ENCODE data around the gene TMEM192.
"Not testable (repeated sequence)": the region's sequence is repeated elsewhere in the genome, so short reads cannot be mapped to it uniquely, and the experiment has no call there.

TMEM192 gene

DNA sequence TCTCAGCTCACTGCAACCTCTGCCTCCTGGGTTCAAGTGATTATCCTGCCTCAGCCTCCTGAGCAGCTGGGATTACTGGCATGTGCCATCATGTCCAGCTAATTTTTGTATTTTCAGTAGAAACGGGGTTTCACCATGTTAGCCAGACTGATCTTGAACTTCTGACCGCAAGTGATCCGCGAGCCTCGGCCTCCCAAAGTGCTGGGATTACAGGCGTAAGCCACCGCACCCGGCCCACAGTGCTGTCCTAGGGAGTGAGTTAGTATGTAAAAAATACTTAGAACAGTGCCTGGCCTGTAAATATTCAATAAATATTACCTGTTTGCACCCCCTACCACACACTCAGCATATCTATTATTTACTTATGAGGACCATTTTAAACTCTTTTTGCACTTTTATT is 20.5 kb downstream of the TMEM192 start:
- DNase-seq (ENCODE audit: low spot score): not testable (repeated sequence)

DNA sequence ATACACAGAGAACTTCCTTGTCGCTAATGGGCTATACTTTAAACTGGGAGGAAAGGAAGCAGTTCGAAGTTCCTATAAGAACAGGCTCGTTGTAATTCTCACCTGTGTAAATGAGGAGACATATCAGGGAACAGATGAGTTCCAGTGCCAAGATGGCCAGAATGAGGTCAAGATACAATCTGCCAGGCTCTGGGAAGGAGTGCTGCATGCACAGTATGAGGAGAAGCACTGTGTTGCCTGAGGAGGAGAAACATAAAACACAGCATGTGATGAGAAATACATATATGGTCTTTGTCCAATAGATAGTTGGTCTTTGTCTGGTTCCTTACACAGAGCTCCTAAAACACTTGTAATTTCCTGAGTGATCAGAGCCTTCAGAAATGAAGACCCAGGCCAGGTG is 24.3 kb downstream of the TMEM192 start:
- DNase-seq (ENCODE audit: low spot score): no peak

DNA sequence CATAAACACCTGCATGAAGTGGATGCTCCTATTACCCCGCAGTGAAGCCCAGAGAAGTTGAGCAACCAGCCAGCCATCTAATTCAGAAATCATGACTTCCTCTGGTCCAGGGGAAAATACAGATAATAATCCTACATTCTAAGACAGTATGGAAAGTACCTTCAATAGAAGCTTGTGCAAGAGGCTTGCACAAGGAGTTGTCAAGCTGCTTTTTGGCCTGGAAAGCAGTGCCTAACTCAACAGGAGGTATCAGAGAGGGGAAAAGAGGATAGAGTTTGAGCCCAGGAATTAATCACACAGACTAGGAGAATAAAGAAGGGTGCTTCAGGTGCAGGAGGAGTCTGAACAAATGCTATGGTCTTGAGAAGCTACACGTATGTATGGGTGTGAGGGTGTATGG is 26.7 kb downstream of the TMEM192 start:
- no peak for DNase-seq (ENCODE audit: low spot score)

DNA sequence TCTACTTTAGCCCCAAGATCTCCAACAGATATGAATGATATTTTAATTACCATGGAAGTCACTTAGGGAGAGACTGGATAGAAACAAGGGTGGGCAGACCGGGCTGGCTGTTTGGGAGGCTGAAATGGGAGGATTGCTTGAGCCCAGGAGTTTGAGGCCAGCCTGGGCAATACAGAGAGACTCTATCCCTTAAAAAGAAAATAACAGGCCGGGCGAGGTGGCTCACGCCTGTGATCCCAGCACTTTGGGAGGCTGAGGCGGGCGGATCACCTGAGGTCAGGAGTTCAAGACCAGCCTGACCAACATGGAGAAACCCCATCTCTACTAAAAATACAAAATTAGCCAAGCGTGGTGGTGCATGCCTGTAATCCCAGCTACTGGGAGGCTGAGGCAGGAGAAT is 27.9 kb downstream of the TMEM192 start:
- not testable (repeated sequence) for DNase-seq (ENCODE audit: low spot score)

DNA sequence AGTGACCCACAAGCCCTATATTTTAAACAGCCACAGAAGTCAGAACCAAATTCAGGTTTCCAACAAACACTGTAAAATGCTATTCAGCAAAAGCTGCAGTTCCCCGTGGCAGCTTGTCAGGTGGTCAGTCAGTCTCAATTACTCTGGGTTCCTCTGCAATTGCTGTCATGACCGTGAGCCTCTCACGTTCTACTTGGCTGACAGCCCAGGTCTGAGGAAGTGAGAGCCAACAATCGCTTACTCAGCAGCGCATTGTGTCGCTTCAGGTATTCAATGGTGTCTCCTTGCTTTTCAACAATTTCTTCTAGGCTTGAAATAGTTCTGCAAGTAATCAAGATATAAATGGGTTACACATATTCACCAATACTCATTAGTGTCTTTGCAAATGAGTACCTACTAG is 33.2 kb downstream of the TMEM192 start:
- DNase-seq (ENCODE audit: low spot score): no peak

DNA sequence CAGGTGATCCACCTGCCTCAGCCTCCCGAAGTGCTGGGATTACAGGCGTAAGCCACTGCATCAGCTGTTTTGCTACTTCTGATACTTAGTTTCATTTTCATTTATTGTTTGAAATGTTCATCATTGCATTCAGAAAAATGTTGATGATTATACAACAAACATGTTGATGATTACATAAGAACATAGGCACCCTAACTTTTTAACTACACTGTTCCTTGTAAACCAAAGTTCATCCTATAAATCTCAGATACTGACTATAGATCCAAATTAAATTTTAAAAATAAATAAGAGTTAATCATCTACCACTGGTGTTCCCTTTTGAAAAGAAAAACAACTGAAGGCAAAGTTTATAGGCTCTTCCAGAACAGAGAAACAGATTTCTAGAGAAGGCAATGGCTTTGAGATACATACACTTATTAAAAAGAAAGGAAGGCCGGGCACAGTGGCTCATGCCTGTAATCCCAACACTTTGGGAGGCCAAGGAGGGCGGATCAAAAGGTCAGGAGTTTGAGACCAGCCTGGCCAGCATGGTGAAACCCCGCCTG is 35.6 kb downstream of the TMEM192 start:
- DNase-seq (ENCODE audit: low spot score): no peak

DNA sequence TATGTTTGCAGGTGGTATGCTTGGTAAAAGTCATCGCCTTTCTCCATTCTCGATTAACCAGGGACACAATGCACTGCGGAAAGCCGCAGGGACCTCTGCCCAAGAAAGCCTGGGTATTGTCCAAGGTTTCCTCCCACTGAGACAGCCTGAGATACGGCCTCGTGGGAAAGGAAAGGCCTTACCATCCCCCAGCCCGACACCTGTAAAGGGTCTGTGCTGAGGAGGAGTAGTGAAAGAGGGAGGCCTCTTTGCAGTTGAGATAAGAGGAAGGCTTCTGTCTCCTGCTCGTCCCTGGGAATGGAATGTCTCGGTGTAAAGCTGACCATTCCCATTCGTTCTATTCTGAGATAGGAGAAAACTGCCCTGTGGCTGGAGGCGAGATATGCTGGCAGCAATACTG is 39.3 kb downstream of the TMEM192 start:
- not testable (repeated sequence) for DNase-seq (ENCODE audit: low spot score)

DNA sequence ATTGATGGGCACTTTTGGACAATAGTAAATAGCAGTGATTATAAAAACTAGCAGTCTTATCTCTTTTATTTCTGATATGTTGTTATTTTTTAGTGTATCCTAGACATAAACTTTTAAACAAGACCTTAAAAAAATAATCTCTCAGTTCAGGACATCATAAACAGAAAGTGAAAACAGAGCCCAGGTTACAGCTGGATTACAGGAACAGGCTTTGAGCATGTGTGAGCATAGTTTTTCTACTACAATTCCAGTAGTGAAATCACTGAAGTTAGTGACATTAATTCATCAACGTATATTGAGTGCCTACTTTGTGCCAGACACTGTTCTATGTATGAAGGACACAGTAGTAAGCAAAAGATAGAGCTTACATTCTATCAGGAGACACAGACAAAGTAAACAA is 42.1 kb downstream of the TMEM192 start:
- no peak for DNase-seq (ENCODE audit: low spot score)

DNA sequence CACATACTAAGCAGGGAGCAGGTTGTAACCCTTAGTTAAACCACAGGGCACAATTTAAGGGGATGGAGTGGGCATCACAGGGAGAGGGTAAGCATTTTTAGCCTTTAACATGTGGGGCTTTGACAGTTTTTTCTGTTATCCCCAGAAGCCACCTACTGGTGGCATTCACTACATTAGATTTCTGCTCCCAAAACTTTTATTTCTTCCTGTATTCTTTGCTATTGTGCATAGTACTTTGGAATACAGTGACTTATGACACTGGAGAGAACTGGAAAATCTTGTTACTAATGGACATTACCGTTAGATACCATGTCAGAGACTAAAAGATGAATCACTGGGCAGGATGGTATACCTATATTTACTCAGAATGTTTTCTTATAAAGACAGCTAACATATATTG is 51.7 kb downstream of the TMEM192 start:
- DNase-seq (ENCODE audit: low spot score): no peak

DNA sequence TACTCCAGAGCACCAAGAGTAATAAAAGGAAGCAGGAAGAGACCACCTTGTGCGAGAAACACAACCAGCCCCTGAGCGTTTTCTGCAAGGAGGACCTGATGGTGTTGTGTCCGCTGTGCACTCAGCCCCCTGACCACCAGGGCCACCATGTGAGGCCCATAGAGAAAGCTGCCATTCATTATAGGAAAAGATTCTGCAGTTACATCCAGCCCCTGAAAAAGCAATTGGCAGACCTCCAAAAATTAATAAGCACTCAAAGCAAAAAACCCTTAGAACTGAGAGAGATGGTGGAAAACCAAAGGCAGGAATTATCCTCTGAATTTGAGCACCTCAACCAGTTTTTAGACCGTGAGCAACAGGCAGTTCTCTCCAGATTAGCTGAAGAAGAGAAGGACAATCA is 53.3 kb downstream of the TMEM192 start:
- no peak for DNase-seq (ENCODE audit: low spot score)

DNA sequence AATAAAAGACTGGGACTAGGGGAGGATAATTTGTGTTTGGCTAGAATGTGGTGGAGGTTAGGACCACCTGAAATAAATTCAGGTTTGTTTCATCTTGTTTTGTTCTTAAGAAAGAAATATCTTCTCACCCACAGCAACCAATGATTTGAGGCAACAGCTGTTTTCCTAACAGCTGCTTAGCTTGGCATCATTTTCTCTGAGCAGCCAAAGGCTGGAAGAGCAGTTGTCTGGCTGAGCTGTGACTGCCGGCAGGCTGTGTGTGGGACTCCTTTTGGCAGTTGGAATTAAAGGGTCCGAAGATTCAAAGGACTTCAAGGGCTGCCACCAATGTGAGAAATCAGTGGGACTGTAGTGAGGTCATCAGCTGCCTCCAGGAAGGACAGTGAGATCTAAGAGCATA is 54.0 kb downstream of the TMEM192 start:
- no peak for DNase-seq (ENCODE audit: low spot score)

DNA sequence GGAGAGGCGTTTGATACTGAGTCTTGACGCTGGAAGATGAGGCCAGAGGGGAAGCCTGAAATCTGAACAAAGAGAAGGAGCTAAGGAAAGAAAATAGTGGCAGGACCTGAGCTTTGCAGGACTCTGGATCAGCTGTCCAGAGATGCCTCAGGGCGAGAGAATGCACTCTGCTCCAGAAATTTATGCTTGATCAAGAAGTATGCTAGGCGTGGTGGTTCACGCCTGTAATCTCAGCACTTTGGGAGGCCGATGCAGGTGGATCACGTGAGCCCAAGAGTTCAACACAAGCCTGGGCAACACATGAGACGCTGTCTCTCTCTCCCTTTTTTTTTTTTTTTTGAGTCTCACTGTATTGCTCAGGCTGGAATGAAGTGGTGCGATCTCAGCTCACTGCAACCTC is 57.1 kb downstream of the TMEM192 start:
- no peak for DNase-seq (ENCODE audit: low spot score)

DNA sequence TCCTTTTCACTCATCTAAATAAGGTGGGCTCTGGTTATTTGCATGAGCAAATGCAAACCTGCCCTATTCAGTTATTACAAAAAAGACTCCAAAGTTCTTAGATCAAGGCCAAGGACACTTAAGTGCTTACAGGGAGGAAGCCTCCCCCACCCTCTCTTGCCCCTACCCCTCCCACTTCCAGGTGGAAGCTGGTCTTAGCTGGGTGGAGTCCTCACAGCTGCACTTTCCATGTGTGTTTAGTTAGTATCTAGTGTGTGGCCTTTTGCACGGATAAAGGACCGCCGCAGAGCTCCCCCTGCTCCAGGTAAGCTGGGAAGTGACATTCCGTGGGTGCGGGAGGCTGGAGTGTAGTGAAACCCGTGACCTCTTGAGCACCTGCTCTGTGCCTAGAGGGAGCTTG is 59.0 kb downstream of the TMEM192 start, which contains the start of gene TRIM75:
TSS of gene TRIM75 (plus strand) at position 222 of the 400 bp plus-strand sequence. CDS start 5,282 bp downstream, outside the sequence.
- no peak for DNase-seq (ENCODE audit: low spot score)

DNA sequence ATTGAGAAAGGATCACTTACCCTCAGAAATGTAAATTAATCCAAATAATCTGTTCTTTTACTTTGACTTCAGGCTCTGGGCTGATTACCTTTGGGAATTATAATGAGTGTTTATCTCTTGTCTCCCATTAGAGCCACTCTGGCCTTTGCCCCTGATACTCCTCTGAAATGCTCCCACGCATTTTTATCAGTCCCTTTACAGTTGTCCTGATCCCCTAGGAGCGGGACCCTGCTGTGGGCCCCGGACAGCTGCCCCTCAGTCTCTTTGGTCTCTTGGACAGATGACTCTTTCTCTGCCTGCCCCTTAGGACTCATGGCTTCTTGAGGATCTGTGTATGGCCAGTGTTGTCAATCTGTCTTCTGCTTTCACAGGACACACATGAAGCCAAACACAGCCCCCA is 60.0 kb downstream of the TMEM192 start:
- no peak for DNase-seq (ENCODE audit: low spot score)

DNA sequence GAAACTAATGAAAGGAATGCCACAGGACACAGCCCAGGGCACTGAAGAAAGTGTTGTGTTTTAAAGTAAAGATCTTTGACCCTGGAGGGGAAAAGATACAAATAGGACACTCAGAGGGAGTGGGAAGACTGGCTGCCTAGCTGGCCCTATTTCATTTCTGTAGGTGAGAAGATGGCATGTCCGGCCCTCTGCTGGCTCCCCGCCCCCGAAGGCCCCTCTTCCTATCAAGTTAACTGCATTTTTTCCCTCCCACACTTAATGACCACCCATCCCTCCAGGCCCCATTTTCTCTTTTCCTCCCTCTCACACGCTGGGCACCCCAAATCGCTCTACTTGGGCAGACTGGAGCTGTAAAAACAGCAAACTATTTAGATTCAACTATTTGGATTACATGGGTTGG is 64.5 kb downstream of the TMEM192 start:
- no peak for DNase-seq (ENCODE audit: low spot score)

DNA sequence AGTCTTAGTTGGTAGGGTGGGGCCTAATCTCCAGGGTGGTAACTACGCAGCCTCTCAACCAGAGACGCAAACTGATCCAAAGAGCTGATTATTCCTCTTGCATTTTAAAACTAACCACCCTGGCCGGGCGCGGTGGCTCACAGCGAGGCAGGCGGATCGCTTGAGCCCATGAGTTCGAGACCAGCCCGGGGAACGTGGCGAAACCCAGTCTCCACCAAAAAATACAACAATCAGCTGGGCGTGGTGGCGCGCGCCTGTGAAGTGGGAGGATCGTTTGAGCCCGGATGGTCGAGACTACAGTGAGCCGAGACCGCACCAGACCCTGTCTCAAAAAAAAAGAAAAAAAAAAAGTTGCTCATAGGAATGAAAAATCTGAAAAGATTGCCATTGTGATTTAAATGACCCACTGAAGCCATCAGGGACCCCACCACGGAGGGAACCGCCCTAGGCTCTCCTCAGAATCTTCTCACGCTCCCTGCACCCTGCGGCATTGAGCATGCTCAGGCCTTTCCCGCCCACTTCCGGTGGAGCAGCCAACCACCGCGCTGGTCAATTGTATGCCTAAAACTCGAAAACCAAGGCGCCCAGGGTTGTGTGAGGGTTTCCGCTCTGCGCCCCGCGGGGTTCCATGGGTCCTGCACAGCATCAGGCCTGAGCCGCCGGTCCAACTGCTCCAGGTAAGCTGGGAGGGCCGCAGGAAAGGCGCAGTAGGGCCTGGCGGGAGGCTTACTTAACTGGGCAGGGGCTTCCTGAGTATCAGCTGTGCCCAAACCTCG is 81.0 kb downstream of the TMEM192 start, which contains the start of gene TRIM60:
TSS of gene TRIM60 (plus strand) at position 564 of the 776 bp plus-strand sequence. CDS start 8,074 bp downstream, outside the sequence.
- DNase-seq (ENCODE audit: low spot score): no peak

DNA sequence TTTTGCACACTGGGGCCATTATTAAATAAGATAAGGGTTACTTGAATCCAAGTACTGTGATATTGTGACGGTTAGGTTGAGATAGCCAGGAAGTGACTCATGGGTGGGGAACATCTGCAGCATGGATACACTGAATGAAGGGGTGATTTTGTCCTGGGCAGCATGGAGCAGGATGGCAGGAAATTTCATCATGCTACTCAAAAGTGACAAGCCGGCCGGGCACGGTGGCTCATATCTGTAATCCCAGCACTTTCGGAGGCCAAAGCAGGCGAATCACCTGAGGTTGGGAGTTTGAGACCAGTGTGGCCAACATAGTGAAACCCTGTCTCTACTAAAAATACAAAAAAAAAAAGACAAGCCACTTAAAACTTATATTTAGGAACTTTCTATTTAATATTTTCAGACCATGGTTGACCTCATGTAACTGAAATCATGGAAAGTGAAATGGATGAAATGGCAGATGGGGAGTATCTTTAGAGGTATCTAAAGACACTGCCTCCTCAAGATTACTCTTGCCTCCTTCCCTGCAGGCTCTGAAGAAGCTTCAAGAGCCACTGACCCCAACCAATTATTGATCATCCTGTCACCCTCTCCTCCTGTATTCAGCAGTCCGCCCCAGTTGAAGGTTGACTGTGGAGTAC is 84.8 kb downstream of the TMEM192 start:
- DNase-seq (ENCODE audit: low spot score): peak; percentile 11

DNA sequence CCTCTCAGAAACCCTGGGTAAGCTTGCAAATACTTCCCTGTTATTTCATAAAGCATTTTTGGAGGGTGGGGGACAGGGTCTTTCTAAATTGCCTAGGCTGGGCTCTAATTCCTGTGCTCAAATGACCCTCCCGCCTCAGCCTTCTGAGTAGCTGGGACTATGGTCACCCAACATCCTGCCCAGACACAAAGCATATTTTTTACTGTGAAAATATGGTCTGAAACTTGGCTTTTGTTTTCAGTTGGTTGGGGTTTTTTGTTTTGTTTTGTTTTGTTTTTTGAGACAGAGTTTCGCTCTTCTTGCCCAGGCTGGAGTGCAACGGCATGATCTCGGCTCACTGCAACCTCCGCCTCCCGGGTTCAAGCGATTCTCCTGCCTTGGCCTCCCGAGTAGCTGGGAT is 86.9 kb downstream of the TMEM192 start:
- DNase-seq (ENCODE audit: low spot score): not testable (repeated sequence)

Measured in putamen (tissue), 1 donor.